Right renal pelvis (tissue), 4 donors: Measurements from ENCODE around the gene DNAJC4. TPM values are rescaled to one million over a fixed set of nuclear protein-coding genes. Genes with fewer than 3 reads are reported as not detected.
A peak's percentile ranks its signal among the peaks of the same experiment; 100 is the strongest.

Experiments
- DNase-seq, 4 donors: peaks; one replicate each; pipeline ENCODE4 v3.0.0-alpha.2; 2013; ENCODE audit warnings: low read depth in 4 of 4, low spot score in 3 of 4, missing footprints in 1 of 4
- polyA plus RNA-seq, 4 donors: library from polyadenylated mRNA; unstranded; fragments of 120-200 nt; gene quantifications; one replicate each; pipeline ENCODE4 v1.2.1, GENCODE V29; 2013; ENCODE audit not compliant: insufficient read length in 4 of 4

The DNAJC4 gene, protein sequence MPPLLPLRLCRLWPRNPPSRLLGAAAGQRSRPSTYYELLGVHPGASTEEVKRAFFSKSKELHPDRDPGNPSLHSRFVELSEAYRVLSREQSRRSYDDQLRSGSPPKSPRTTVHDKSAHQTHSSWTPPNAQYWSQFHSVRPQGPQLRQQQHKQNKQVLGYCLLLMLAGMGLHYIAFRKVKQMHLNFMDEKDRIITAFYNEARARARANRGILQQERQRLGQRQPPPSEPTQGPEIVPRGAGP
- 10 to 100 TPM; 62.1 to 75.6 (median 63.9) TPM for polyA plus RNA-seq

DNA sequence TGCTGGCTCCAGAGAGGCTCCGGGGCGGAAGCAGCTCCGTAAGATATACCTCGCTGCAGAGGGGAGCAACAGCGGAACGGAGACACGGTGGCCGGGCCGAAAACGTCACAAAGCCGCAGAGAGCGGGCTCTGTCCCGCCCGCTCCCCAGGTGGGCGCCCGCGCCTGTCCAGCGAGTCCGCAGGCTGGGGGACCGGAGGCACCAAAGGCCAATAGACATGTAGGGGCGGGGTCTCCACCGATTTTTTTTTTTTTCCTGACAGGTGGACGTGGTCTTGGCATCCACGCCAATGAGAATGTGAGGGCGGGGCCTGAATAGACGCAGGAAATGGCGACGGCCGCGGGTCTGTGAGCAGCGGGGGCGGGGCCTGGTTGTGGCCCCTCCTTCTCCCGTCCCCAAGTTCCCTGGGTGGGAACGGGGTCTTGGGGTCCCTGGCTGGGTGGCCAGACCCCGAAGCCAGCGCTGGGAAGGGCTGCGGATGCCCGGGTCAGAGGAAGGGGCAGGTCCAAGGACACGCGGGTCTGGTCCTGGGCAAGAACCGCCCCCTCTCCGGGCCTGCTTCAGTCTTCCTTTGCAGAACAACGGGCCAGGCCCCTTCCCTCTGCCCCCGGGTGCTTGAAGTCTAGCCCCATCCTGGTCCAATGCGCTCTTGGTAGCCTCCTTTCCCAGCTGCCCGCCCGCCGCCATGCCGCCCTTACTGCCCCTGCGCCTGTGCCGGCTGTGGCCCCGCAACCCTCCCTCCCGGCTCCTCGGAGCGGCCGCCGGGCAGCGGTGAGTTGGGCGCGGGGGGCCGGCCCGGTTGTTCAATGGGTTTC lies at the start of gene DNAJC4:
TSS of gene DNAJC4 (plus strand) at position 378 of the 814 bp plus-strand sequence. CDS start at position 685, 307 bp downstream.
- DNase-seq, result peak; percentile 88 to 95 (median 93)

DNA sequence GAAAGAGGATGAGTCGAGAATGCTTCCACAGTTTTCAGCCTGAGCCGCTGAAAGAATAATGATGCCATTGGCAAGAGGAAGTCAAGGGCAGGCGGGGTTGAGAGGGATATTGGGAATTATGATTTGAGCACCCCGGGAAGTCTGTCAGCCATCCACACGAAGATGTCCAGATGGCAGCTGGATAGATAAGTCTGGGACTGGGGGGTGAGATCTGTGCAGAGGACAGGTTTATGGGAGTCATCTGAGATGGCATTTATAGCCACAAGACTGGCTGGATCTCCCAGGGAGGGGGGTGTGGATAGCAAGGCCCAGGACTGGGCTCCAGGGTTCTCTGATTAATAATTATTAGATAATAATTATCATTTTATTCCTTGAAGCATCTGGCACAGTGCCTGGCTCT lies 49.5 kb upstream of the DNAJC4 start:
- no peak for DNase-seq

DNA sequence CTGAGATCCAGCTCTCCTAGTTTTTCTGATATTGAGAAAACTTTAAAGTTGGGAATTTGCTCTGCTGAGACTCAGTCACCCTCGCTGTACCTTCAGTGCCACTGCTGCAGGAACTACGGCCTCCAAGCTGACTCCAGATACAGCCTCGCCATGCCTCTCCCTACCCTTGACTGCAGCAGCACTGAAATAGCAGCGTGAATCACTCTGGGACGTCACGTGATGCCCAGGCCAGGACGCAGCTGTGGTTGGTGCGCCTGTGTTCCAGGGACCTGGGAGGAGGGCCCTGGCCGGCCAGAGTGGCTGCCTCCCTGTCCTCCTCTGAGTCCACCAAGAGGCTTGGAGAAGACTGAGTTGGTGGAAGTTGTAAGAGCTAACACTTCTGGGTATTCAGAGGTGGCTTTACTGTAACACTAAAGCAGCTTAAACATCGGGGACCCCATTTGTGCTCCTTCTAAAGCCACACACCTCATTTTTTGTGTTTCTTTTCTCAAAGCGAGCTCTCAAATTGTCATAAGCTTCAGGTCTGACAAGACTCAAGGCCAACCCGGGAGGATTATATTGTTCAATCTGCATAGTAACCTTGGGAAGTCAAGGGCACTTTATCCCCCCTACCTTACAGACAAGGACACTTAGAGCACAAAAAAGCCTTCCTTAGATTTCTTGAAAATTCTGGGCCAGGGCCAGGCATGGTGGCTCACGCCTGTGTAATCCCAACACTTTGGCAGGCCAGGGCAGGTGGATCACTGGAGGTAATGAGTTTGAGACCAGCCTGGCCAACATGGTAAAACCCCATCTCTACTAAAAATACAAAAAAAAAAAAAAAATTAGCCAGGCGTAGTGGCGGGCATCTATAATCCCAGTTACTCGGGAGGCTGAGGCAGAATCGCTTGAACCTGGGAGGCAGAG lies 48.6 kb upstream of the DNAJC4 start:
- DNase-seq, result peak in 2 of 4 donors; percentile 74 to 77

DNA sequence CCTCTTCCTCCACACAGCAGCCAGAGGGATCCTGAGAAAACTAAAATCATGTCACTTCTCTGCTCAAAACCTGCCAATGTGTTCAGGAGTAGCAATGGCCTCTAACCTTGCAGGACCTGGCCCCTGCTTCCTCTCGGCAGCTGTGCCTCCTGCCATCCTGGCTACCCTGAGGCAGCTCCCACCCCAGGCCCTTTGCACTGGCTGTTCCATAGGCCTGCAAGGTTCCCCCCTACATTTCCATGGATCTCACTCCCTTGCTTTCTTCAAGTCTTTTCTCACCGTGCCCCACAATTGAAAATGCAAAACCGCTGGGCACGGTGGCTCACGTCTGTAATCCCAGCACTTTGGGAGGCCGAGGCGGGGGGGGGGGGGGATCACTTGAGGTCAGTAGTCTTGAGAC lies 46.5 kb upstream of the DNAJC4 start:
- DNase-seq, result no peak

DNA sequence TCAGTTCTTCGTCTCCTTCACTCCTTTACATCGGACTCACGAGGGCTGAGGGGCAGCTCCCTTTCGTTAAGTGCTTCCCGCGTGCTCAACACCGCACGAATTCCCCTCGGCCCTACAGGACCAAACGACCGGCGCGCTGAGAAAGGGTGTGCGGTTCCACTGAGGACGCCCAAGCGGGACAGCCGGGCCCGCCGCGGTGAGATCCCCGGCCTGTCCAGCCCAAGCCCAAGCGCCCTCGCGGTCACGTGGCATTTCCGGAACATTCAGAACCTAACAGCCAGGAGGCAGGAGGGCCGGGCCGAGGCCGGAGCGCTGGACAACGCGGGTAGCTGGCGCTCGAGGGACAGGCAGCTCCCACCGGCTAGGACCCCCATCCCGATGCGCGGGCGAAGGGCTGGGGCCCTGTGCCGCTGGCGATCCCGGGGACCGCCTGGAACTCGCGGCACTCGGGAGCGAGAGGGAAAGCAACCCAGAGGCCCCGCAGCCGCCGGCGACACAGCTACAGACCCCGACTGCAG lies 45.1 kb upstream of the DNAJC4 start:
- DNase-seq, result peak in 1 of 4 donors; percentile 61

DNA sequence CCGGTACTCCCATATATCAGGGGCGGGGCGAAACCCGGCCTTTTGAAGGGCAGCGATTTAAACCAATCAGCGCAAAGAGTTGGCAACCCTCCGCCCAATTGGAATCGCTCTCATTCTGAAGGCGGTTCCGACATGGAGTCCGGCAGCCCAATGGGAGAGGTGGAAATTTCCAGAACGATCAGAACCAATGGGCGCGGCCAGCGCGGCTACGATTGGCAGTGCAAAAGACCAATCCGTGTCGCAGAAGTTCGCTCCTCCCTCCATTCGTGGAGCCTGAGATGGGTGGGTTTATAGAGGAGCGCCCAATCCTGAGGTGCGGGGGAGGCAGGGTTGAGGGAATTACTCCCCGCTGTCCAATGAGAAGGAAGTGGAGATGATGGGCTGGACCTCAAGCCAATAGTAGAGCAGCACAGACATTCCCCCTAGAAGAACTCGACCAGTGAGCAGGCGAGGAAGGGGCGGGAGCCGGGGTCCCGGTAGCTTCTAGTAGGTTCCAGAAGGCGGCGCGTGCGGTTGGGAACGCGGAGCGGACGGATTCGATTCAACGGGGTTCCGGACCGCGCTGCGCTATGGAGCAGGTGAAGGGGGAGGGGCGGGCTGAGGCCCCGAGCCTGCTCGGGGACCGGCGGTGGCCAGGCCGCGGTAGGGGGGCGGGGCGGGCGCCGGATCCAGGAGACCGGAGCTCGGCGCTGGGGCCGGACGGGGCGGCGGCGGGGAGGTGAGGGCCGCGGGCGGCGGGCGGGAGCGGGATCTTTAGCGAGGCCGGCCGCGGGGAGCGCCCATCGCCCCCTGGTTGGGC lies 44.5 kb upstream of the DNAJC4 start, which contains the start of gene STIP1:
TSS of gene STIP1 (plus strand) at position 479 of the 799 bp plus-strand sequence. CDS start at position 570, 91 bp downstream.
- DNase-seq, result peak; percentile 100

DNA sequence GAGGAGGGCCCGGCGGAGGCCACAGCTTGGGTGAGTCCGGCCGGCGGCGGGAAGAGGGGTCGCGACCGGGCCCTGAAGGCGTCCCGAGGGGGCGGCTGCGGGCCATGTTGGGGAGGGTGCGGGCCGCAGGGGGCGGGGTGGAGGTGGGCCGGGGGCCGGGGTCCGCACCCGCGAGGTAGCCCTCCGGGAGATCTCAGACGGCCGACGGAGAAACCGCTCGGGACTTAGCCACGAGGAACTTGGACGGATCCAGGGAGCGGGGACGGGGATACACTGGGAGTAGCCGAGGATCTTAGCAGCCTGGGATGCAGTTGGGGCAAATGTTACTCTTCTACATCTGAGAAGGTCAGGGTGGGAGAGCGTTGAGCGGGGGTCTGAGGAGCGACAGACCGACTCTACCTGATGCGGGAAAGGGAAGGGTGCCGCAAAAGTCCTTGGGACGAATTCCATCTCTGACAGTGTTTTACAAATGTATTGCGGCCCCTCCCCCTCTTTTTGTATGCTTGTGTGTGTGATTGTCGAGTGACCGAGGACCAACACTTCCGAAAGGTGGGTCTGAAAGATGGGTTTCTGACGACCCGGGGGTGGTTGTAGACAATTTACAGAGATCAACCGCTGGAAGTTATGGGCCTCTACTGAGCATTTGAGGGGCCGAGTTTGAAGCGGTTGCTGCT lies 43.7 kb upstream of the DNAJC4 start:
- DNase-seq, result no peak

DNA sequence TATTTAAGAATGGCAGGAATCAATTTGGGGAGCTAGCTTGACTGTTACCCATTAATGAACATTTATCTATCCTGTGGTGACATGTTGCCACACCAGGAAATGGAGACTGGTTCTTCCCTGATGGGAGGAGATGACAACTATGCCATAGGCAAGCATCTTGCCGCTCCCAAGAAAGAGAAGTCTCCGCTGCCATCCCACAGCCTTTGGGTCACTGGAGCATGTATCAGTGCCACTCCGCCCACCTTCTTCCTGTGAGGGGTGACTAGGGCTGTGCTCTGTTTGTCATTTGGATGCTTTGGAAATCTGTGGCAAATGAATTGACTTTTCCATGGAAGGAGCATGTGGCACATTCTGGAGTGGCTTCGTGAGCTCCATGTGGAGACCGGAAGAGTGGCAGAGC lies 37.9 kb upstream of the DNAJC4 start:
- no peak for DNase-seq

DNA sequence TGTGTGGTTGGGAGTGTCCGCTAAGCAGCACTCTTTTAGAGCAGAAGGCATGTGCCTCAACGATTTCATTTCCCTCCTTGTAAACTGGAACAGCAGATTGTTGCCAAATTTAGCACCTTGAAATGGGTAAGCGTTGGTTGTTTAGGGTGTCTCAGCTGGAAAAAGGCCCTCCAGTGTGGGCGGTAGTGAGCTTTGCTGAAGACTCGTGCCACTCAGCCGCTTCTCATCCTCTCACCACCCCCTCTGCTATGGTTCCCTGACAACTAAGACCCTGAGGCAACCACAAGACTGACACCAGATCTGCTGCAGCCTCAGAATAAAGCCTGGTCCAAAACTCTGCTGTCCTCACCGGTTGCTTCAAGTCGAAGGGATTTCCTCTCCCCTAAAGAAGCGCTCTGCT lies 33.7 kb upstream of the DNAJC4 start:
- no peak for DNase-seq

DNA sequence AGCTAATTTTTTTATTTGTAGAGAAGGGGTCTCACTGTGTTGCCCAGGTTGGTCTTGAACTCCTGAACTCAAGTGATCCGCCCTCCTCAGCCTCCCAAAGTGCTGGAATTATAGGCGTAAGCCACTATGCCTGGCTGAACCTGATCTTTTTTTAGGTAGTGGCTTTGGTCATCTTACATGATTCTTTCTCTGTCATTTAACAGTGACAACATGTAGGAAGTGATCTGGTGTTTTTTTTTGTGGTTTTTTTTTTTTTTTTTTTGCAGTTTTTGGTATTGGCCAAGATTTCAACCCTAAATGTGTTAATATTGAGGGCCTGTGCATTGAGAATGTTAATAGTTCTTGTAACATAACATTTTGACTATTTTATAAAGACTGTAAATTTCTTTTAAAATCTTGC lies 31.8 kb upstream of the DNAJC4 start:
- no peak for DNase-seq

DNA sequence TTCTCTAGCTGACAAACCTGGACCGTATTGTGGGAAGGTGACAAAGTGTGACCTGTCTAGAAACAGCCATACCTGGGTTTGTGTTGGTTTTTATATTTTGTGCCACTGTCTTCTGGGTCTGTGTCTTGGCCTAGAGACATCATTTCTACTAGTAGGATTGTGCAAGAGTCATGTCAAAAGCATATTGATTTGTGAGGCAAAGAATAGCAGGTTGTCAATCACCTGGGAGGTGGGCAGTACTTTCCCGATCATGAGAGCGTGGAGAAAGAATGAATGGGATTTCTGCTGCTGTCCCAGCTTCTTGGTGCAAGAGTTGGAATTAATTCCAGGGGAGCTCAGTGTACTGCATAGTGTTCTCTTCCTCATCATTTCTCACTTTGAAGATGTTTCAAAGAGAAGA lies 28.8 kb upstream of the DNAJC4 start:
- DNase-seq, result no peak

DNA sequence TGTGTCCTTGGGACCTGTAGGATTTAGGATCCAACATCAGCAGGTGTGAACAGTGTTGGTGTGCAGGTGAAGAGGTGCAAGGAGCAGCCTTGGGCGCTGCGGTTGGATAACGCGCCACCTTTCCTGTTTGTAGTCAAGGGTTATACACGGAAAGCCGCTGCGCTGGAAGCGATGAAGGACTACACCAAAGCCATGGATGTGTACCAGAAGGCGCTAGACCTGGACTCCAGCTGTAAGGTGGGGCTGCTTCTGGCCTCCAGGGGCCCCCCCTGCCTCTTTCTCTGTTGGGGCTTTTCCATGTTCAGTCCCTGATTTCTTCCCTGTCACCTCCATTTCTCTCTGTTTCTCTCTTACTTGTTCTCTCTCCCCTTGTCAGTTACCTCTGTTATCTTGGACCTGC lies 27.4 kb upstream of the DNAJC4 start:
- no peak for DNase-seq

DNA sequence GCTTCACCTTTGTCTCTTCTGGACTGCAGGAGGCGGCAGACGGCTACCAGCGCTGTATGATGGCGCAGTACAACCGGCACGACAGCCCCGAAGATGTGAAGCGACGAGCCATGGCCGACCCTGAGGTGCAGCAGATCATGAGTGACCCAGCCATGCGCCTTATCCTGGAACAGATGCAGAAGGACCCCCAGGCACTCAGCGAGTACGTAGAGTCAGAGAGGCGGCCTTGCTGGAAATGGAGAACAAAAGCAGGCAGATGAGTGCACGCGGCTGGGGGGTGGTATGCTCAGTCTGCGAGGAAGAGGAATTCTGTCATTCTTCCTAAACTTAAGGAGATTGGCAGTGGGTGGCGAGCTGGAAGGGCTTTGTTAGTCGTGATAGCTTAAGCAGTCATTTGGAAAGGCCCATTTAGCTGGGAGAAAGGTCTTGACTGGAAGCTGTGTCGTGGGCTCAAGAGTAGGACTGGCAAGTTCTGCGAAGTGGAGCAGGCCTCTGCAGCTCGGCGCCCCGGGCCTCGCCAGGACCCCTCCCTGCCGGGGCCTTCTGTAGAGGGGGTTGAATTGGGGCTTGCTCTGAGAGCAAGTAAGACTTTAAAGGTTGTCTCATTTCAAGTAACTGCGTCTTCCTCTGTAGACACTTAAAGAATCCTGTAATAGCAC lies 26.8 kb upstream of the DNAJC4 start:
- DNase-seq, result no peak

DNA sequence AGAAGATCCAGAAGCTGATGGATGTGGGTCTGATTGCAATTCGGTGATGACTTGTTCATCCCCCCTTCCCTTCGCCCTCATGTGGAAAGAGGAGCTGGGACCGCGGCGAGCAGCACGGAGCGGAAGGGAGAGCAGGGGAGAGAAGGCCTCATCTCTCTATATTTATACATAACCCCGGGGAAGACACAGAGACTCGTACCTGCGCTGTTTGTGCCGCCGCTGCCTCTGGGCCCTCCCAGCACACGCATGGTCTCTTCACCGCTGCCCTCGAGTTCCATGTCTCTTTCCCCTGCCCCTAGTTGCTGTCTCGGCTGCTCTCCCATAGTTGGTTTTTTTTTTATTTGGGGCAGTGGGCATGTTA lies 26.3 kb upstream of the DNAJC4 start:
- DNase-seq, result no peak

DNA sequence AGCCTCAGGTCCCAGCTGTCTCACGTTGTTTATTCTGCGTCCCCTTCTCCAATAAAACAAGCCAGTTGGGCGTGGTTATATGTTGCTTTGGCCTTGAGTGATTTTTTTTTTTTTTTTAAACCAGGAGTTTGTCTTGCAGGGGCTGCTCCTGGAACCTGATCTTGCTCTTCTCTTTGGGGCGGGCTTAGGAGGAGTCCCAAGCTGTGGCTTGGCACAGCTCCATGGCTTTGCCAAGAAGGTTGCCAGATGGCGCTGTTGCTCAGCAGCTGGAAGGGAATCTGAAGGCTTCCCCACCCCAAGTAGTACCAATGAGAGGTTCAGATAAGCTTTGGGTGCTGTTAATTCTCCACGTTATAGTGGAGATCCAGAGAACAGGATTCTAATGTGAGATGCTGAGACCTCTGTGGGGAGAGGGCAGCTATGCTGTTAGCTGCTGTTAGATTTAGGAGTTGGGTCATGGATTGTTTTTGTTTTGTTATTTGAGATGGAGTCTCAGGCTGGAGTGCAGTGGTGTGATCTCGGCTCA lies 25.8 kb upstream of the DNAJC4 start:
- DNase-seq, result peak; percentile 72 to 82 (median 78)

DNA sequence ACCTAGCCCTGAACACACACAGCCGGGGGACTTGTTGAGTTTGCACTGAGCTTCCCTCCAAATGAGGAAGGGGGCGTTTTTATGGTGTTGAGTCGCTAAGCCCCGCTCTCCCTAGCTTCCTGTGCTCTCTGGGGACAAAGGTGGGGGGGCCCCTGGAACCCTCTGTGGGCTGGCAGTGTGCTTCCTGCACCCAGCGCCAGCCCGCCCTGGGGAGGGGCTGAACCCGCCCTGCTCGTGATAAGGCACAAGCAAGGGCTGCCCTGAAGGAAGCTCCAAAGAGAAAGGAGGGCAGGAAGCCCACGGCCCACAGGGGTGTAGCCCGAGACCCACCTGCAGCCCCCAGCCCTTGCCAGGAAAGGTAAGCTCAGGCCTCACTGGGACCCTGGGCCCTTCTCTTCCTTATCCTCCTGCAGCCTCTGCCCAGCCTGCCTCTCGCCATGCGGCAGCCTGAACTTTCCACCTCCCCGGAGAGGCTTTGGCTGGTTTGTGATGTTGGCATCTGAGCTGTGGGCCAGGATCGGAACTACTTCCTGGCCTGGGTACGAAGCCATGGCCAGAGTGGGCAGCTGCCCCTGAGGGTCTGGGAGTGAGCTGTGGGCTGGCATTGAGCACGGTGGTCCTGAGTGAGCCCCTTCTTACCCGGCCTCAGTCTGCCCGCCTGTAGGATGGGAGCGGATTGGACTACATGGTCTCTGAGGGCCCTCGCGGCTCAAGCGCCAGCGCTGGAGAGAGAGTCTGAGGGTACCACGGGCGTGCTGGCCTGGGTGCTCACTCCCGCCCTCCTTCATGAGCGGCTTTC lies 23.7 kb upstream of the DNAJC4 start, which contains the start of gene FERMT3:
TSS of gene FERMT3 (plus strand) at position 265 of the 799 bp plus-strand sequence. CDS start 644 bp downstream, outside the sequence.
- no peak for DNase-seq

DNA sequence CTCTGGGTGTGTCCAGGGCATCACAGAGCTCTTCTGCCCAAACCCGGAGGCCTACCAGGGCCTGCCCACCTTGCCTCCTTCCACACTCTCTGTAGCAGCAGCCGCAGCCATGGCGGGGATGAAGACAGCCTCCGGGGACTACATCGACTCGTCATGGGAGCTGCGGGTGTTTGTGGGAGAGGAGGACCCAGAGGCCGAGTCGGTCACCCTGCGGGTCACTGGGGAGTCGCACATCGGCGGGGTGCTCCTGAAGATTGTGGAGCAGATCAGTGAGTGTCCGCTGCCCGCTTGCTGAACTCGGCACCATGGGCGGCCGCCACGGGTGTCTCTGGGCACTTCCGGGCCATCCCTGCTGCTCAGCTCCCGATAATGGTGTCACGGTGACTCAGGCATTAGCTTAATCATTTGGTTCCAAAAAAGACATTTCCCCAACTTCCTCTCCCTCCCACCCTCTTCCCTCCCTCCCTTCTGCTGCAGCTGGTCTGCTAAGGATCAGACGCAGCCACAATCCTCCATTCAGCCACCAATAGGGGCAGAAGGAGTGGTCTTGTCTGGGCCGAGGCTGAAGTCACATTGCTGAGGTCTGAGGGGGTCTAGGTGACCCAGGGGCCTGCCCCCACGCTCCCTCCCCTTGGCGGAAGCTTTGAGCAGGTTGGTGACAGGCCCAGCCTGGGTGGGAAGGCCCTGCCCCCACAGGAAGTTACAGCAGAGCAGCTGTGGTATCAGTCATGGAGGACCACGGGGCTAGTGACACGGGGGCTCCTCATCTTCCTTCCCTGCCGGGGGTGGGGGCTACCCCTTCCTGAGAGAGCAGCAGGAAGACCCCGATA lies 22.9 kb upstream of the DNAJC4 start:
- no peak for DNase-seq
